ENCODE data around the gene TEX30.
"Not testable (repeated sequence)": the region's sequence is repeated elsewhere in the genome, so short reads cannot be mapped to it uniquely, and the experiment has no call there.

- TF ChIP-seq, protein P1, sequence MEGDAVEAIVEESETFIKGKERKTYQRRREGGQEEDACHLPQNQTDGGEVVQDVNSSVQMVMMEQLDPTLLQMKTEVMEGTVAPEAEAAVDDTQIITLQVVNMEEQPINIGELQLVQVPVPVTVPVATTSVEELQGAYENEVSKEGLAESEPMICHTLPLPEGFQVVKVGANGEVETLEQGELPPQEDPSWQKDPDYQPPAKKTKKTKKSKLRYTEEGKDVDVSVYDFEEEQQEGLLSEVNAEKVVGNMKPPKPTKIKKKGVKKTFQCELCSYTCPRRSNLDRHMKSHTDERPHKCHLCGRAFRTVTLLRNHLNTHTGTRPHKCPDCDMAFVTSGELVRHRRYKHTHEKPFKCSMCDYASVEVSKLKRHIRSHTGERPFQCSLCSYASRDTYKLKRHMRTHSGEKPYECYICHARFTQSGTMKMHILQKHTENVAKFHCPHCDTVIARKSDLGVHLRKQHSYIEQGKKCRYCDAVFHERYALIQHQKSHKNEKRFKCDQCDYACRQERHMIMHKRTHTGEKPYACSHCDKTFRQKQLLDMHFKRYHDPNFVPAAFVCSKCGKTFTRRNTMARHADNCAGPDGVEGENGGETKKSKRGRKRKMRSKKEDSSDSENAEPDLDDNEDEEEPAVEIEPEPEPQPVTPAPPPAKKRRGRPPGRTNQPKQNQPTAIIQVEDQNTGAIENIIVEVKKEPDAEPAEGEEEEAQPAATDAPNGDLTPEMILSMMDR (IDR thresholded peaks at IDR 0.05), result not testable (repeated sequence)
- TF ChIP-seq POLR2A (IDR thresholded peaks at IDR 0.05), result not testable (repeated sequence)
These were observed 7.1 kb upstream of the TEX30 start for GRCh38 chr13:102780656-102781055.

All from lower leg skin (tissue), 3 donors.